Keratinocyte (primary cell): ENCODE data around the gene SYT15. TPM values are rescaled to one million over a fixed set of nuclear protein-coding genes. Genes with fewer than 3 reads are reported as not detected.

Experiments used
- DNase-seq: peaks from one replicate; pipeline ENCODE4 v3.0.0-alpha.2; 2011; ENCODE audit warnings: low read depth, missing footprints, low spot score
- FAIRE-seq: peaks from 2 replicates; lab custom pipeline; 2011; peaks lifted over from hg19 to GRCh38; lab: Jason Lieb, UNC
- H2AFZ ChIP-seq: 2 replicates; pipeline ENCODE4 v1.6.0; 2012; ENCODE audit warnings: low read length, control low read depth, inconsistent platforms; ENCODE audit not compliant: control insufficient read depth
- H3K27ac ChIP-seq: 2 replicates; pipeline ENCODE4 v1.5.1; 2011; ENCODE audit warnings: low read length; ENCODE audit not compliant: control insufficient read depth, insufficient read depth
- H3K27me3 ChIP-seq: 3 replicates; pipeline ENCODE4 v1.6.0; 2011; ENCODE audit warnings: low read length; ENCODE audit not compliant: control insufficient read depth, insufficient read depth; ENCODE audit errors: extremely low read depth
- H3K36me3 ChIP-seq, 2 experiments: 2 replicates in 1 of 2; 3 replicates in 1 of 2; pipeline ENCODE4 v1.5.1; 2011; ENCODE audit warnings: low read length in 2 of 2, mild to moderate bottlenecking in 1 of 2; ENCODE audit not compliant: control insufficient read depth in 2 of 2, insufficient read depth in 2 of 2; ENCODE audit errors: extremely low read depth in 1 of 2
- H3K4me1 ChIP-seq: 3 replicates; pipeline ENCODE4 v1.5.1; 2011; ENCODE audit warnings: low read length; ENCODE audit not compliant: control insufficient read depth, insufficient read depth; ENCODE audit errors: extremely low read depth
- H3K4me2 ChIP-seq: 3 replicates; pipeline ENCODE4 v1.6.0; 2011; ENCODE audit warnings: low read depth, low read length; ENCODE audit not compliant: control insufficient read depth, insufficient read depth; ENCODE audit errors: extremely low read depth
- H3K4me3 ChIP-seq, 3 experiments: fragments of 200-600 bp in 1 of 3; sonication (generic) in 1 of 3; 2 replicates in 2 of 3; 3 replicates in 1 of 3; pipeline ENCODE4 v1.5.1; 2011 to 2016; ENCODE audit warnings: low read length in 3 of 3, mild to moderate bottlenecking in 3 of 3, control low read depth in 2 of 3, inconsistent platforms in 1 of 3, low read depth in 1 of 3, mixed read lengths in 1 of 3, mixed run types in 1 of 3, moderate library complexity in 1 of 3; ENCODE audit not compliant: control insufficient read depth in 2 of 3, insufficient read depth in 2 of 3; ENCODE audit errors: extremely low read depth in 1 of 3
- H3K79me2 ChIP-seq: 2 replicates; pipeline ENCODE4 v1.6.0; 2012; ENCODE audit warnings: low read length; ENCODE audit not compliant: control insufficient read depth, insufficient read depth
- H3K9ac ChIP-seq: 3 replicates; pipeline ENCODE4 v1.6.0; 2011; ENCODE audit warnings: low read length; ENCODE audit not compliant: control insufficient read depth, insufficient read depth; ENCODE audit errors: extremely low read depth
- H3K9me1 ChIP-seq: 3 replicates; pipeline ENCODE4 v1.6.0; 2011; ENCODE audit warnings: low read length; ENCODE audit not compliant: control insufficient read depth, insufficient read depth; ENCODE audit errors: extremely low read depth
- H3K9me3 ChIP-seq: 2 replicates; pipeline ENCODE4 v1.5.1; 2012; ENCODE audit warnings: low read depth, low read length; ENCODE audit not compliant: control insufficient read depth
- H4K20me1 ChIP-seq: 3 replicates; pipeline ENCODE4 v1.6.0; 2011; ENCODE audit warnings: low read length; ENCODE audit not compliant: control insufficient read depth, insufficient read depth; ENCODE audit errors: extremely low read depth
- EZH2 ChIP-seq: IDR thresholded peaks from one replicate; pipeline ENCODE4 v1.6.1; 2012; ENCODE audit warnings: inconsistent platforms, mild to moderate bottlenecking, low read length, moderate library complexity
- dilution Hi-C: fragments of 300-500 bp; cut with MboI; formaldehyde crosslinking; loops from one replicate; pipeline ENCODE4 v1.7.0; 2020; ENCODE audit warnings: low sequenced_read_pairs; ENCODE audit not compliant: extremely low pct_ligation_motif_present
- polyA plus RNA-seq, 5 experiments: library from polyadenylated mRNA; depleted of rRNA in 3 of 5; stranded (reverse) in 3 of 5; stranded (forward) in 1 of 5; unstranded in 1 of 5; fragments of >200 nt; gene quantifications; 1 replicate in 1 of 5; 2 replicates in 3 of 5; 3 replicates in 1 of 5; pipeline versions ENCODE4 v1.2.1 to v1.2.3, GENCODE V29; 2011 to 2012; ENCODE audit warnings: missing spikeins in 2 of 5, low read depth in 1 of 5, low replicate concordance in 1 of 5
- TF ChIP-seq, protein P1 (sequence below), 3 experiments: IDR thresholded peaks in 1 of 3; conservative IDR thresholded peaks in 1 of 3; optimal IDR thresholded peaks in 1 of 3; 2 replicates in 2 of 3; 3 replicates in 1 of 3; pipeline versions ENCODE3 to v1.5.1; 2011; ENCODE audit warnings: low read length in 3 of 3, mild to moderate bottlenecking in 3 of 3, moderate library complexity in 2 of 3, control low read depth in 1 of 3, inconsistent platforms in 1 of 3; ENCODE audit not compliant: insufficient read depth in 2 of 3; ENCODE audit errors: extremely low read depth in 1 of 3

Gene SYT15
- polyA plus RNA-seq, 1 donor (not counting 4 experiments of a cell fraction or from before 2014, with no cell fraction given), result 0.16 TPM

DNA sequence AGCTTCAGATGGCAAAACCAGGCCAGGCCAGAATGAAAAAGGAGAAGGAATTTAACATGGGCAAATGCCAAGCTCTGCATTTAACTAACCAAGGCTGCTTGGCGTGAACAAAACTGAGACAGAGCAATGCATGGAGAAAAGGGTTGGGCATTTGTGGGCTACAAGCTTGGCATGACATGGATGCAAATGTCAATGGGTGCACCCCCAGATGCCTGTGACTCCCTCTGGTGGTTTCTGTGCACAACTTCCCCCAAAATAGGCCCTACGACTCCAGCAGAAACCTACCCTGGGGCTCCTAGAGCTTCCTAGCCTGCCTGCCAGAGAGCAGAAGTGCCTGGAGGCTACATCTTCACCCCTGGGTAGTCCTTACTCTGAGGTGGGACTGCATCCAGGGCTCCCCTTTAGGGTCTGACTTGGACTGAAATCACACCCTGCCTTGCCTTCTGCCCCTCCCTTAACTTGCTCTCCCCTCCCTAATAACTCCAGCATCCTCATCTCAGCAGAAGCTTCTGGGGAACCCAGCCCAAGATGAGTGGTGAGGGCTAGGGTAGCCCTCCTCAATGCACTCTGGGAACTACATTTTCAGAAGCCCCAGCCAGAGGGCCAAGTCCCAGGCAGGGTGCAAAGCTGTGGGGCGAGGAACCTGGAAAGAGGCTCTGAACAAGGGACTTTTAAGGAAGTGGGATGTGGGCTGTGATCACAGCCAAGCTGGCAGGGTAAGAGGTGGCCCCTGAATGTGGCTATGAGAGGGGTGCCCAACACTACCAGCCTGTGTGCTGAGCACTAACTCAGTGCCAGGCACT lies 33.7 kb upstream of the SYT15 start:
- H3K79me2 ChIP-seq, result no peaks in the 10 kb centered on the region
- peaks cover 68% of the 10 kb centered on the region for H3K27me3 ChIP-seq
- no peak for TF ChIP-seq EZH2
- TF ChIP-seq, protein P1, sequence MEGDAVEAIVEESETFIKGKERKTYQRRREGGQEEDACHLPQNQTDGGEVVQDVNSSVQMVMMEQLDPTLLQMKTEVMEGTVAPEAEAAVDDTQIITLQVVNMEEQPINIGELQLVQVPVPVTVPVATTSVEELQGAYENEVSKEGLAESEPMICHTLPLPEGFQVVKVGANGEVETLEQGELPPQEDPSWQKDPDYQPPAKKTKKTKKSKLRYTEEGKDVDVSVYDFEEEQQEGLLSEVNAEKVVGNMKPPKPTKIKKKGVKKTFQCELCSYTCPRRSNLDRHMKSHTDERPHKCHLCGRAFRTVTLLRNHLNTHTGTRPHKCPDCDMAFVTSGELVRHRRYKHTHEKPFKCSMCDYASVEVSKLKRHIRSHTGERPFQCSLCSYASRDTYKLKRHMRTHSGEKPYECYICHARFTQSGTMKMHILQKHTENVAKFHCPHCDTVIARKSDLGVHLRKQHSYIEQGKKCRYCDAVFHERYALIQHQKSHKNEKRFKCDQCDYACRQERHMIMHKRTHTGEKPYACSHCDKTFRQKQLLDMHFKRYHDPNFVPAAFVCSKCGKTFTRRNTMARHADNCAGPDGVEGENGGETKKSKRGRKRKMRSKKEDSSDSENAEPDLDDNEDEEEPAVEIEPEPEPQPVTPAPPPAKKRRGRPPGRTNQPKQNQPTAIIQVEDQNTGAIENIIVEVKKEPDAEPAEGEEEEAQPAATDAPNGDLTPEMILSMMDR (optimal IDR thresholded peaks at IDR 0.05 in 1 of 3, IDR thresholded peaks at IDR 0.05 in 1 of 3, conservative IDR thresholded peaks at IDR 0.05 in 1 of 3; ENCODE audit: extremely low read depth in 1 of 3, insufficient read depth in 2 of 3, low read length in 3 of 3), result peak in 2 of 3 experiments; percentile 70 to 79
- no peaks in the 10 kb centered on the region for H3K9me1 ChIP-seq
- H3K9ac ChIP-seq, result no peak overlapping the region
- no peaks in the 10 kb centered on the region for H3K9me3 ChIP-seq
- no peaks in the 10 kb centered on the region for H3K4me1 ChIP-seq
- no peaks in the 10 kb centered on the region for H4K20me1 ChIP-seq
- dilution Hi-C loops, result no loop called here
- no peak overlapping the region for H3K27ac ChIP-seq
- FAIRE-seq, result no peak
- no peak for DNase-seq
- H3K36me3 ChIP-seq, result no peaks in the 10 kb centered on the region
- no peak overlapping the region for H3K4me2 ChIP-seq
- H3K4me3 ChIP-seq, result no peak overlapping the region
- no peak overlapping the region for H2AFZ ChIP-seq

DNA sequence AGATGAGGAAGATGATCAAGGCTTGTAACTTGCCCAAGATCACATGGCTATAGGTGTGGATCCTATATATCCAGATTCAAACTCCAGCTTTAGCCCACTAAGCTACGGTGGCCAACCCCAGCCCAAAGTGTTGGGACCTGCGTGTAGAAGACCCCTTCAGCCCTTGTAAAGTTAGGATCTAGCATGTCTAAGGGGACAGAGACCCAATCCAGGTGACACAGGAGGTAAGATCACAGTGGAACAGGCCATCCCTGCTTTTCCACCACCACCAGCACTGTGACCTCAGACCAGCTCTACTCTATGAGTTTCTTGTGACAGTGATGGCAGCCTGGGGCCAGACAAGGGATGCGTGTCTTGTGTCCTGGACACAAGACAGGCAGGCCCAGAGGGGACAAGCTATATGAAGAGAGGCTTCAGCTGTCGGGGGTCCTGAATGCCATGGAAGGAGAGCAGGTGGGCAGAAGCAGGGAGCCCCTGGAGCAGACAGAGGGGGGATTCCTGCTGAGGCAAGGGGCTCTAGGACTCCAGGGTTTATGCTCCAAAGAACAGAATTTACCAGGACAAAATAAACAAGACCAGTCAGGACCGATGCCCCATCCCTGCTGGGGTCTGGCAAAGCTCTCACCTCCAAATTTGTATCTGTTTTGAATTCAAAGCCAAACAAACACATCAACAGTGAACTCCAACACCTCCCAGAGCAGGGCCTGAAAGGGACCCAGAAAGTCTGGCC lies 32.9 kb upstream of the SYT15 start:
- no peaks in the 10 kb centered on the region for H4K20me1 ChIP-seq
- no peak for FAIRE-seq
- no peak for DNase-seq
- no peak overlapping the region for H3K4me3 ChIP-seq
- no peaks in the 10 kb centered on the region for H3K9me1 ChIP-seq
- TF ChIP-seq, protein P1 (optimal IDR thresholded peaks at IDR 0.05 in 1 of 3, IDR thresholded peaks at IDR 0.05 in 1 of 3, conservative IDR thresholded peaks at IDR 0.05 in 1 of 3; ENCODE audit: extremely low read depth in 1 of 3, insufficient read depth in 2 of 3, low read length in 3 of 3), result no peak
- TF ChIP-seq EZH2, result no peak
- H3K27ac ChIP-seq, result no peak overlapping the region
- no peaks in the 10 kb centered on the region for H3K9me3 ChIP-seq
- H3K27me3 ChIP-seq, result peaks cover 71% of the 10 kb centered on the region
- no peaks in the 10 kb centered on the region for H3K4me1 ChIP-seq
- H3K79me2 ChIP-seq, result no peaks in the 10 kb centered on the region
- H3K36me3 ChIP-seq, result no peaks in the 10 kb centered on the region
- dilution Hi-C loops, result no loop called here
- H3K9ac ChIP-seq, result no peak overlapping the region
- no peak overlapping the region for H2AFZ ChIP-seq
- no peak overlapping the region for H3K4me2 ChIP-seq
